ENCODE results near the gene HNRNPA3.
"Not testable (repeated sequence)": the region's sequence is repeated elsewhere in the genome, so short reads cannot be mapped to it uniquely, and the experiment has no call there.

The HNRNPA3 gene

DNA sequence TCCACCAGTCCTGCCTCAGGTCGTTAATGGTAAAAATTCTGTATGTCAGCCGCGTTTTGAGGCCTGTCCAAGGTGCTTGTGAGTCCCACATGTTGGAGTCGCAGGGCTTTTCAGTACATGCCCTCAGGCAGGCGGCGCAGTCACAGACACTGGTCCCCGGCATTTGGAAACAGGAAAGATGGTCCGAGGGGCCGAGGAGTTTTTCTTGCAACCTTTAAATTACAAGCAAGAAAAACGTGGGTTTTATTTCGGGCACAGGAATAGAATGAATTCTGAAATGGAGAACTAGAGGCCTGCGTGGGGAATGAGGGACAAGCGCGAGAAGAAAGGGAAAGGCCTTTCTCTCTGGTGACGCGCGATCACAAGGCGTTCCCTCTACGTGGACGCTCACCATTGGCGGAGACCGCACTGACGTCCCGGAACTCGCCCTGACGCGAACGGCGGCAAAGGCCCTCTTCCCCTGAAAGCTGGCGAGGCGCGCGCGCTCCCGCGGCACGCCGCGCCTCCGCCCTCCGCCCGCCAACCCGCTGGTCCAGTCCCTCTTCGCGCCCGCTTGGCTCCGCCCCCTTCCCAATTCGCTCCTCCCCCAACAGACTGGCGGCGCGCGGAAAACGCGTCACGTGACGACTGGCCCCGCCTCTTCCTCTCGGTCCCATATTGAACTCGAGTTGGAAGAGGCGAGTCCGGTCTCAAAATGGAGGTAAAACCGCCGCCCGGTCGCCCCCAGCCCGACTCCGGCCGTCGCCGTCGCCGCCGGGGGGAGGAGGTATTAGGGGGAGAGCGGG, at the start of gene HNRNPA3:
Gene HNRNPA3, plus strand, starts transcription at position 689 of the 785 bp plus-strand sequence. Its CDS starts 6 bp downstream, at position 695.
- FAIRE-seq = peak; percentile 21

DNA sequence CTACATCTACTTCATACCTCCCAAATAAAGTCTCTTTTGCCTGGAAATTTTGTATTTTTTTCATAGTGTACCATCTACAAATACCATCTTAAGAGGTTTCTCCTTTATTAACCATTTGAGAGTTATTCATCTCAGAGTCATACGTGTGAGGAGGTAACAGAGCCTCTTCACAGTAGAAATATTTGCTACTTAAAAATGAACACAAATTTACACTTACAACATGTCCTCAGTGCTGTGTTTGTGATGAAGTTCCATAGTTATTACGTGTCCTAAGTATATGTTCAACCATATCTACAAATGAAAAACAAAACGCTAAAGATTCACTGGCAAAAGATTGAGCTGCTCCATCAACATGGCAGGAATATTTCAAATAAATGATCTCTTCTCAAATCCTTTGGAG, 48.5 kb upstream of the HNRNPA3 start:
- FAIRE-seq = peak; percentile 13

DNA sequence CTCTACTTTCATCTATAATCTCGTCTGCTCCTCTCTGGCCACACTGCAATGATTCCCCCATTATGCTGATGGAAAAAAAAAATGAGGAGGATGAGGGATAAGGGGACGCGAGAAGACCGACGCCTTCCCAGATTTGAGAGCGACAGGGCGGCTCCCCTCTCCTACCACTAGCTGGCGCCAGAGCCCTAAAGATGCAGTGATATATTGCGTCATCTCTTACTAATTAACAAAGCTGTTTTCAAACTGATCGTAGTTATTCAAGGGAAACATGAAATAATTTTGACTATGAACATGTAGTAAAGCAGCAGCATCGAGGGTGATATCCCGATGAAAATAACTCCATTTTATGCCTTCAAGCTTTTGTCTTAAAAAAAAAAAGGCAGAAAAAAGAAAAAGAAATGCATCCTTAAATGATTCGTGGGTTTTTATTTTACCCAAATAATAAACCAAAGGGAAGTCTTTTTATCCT, 48.0 kb upstream of the HNRNPA3 start:
- peak; percentile 98 for FAIRE-seq

DNA sequence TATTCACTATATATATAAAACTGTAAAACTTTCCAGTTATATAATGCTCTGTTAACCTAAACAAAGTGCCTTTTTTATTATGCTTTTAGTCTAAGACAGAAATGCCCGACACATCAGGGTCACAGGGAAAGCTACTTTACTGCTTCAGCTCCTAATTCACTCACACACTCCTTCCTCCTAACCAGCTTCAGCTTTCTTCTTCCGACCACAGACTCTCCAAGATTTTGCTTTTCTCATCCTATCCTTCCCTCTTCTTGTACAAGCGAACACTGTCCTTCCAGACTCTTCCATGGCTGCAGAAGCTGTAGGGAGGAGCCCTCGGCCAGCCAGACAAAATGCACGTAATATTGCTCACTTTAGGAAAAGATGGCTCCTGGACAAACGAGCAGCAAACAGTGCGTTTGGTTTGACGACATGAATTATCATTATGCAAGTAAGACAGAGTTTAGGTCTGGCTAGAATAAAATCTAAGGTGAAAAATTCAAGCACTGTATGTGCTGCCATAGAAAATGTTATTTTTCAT, 47.5 kb upstream of the HNRNPA3 start:
- FAIRE-seq = peak; percentile 86

DNA sequence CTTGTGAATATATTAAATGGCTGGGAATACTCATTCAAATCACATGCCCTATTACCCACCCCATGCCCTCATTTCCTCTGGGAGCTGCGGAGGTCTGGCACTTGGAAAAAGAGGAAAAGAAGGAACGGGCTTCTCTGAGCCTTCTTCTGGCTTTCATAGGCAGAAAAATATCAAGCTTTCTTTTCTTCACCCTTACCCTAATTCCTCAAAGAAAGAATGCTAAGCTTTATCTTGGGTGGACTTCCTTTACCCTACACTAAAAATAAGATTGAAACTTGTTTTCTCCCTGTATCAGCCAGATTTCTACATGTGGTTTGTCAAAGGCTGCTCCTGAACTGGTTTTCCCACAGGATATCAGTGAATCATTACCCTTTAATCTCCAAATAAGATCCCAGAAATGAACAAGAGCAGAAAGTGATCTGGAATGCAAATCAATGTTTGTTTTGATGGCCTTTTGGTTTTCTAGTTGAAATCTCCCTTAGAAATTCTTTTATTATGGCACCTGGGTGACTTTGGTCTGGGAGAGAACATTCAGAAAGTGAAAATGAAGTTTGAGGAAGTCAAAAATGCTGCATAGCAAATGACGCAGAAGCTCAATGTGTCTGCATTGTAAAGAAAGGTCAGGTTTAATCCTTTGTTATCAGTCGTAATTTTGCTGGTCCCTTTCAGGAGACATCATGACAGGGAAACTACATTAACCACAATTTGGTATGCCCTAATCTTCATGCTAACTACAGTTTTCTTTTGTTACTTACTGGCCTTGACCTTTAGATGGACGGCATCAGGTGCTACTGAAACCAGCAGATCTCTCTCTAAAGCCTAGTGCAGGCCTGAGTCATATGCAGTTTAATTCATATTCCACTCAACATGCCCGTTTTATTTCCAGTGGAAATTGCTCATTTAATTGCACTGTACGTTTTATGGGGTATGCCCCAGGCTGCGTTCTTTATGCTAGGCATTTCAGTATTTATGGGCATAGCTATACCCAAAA, 46.6 kb upstream of the HNRNPA3 start:
- FAIRE-seq = peak; percentile 17

GRCh38 chr2:177169810-177170514, 42.6 kb upstream of the HNRNPA3 start:
- FAIRE-seq = no peak

DNA sequence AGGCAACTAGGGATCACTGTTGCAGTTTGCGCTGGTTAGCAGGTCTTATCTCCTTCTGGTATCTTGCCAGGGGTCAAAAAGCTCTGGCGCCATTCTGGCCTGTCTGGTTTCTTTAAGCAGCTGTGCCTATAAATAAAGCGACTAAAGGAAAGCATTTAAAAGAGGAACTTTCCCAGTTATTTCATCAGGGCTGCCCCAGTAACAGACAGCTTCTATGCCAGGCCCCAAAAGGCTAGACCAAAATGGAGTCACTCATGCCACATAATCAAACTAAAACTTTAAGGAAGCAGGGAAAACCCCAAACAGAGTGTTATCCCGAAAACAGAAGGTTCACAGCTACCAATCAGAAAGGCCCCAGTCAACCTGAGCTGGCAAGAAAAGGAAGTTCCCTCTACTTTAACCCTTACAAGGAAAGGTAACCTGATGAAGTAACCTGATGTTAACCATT, 41.2 kb upstream of the HNRNPA3 start:
- FAIRE-seq = no peak

- no peak for FAIRE-seq
These were observed 40.3 kb upstream of the HNRNPA3 start for GRCh38 chr2:177172034-177172880.

GRCh38 chr2:177174486-177174885, 38.1 kb upstream of the HNRNPA3 start:
- no peak for FAIRE-seq

DNA sequence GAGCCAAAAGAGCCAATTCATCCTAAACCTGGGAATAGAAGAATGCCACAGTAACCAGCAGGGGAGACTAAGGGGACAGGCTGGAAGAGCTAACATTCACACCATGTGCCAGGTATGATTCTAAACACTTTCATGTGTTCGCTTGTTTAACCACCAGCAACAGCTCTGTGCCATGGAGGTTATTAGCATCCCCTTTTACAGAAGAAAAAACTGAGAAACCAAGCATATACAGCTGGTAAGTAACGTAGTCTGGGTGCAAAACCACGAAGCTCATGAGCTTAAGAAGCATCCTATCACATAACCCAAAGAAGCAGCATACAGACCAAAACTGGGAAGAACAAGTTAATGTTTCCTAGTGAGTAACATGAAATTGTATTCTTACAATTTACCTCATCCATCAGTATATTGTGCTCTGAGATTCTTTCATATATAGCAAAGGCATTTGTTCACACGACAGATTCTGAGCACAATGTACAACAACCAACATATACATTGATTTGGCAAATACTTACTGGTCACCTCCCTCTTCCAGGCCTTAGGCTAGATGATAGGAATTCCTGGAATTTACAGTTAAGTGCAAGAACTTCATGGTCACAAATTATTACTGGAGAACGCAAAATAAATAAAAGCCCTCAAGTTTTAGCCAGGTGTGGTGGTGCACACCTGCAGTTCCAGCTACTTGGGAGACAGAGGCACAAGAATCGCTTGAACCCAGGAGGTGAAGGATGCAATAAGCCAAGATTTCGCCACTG, 36.5 kb upstream of the HNRNPA3 start:
- no peak for FAIRE-seq

DNA sequence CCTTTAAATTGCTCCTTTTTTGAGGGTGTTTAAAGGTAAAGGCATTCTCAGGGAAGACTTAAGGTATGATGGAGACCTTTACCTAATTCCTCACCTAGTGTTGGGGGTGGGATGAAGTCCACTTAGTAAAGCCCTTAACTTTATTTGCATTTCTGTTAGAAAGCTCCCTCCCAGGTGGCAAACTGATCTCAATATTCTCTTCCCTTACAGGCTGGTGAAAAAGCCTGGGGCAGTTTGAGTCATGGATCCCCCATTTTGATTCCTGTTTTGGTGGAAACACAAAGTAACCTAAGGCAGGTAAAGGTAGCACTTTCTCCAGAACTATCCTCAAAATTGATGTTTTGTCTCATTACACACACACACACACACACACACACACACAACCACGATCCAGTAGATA, 33.8 kb upstream of the HNRNPA3 start:
- no peak for FAIRE-seq

DNA sequence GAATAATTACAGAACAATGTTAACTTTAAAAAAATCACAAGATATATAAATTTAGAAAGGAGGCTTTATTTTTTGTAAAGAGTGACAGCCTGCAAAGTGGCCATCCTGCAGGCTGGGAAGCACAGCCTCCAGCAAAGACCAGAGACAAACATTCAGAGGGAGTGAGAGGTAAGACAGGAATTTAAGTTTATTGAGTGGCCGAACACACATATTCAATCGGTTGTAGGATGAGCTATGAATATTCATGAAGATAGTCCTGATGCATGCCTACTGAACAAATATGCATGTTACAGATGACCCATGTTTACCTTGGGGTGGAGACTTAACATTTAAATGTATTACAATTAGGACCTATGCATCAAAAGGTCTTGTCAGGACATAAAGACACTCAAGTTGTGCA, 33.4 kb upstream of the HNRNPA3 start:
- FAIRE-seq = no peak

- not testable (repeated sequence) for FAIRE-seq
These were observed 32.9 kb upstream of the HNRNPA3 start for GRCh38 chr2:177179671-177180070.

GRCh38 chr2:177180269-177181000, 32.2 kb upstream of the HNRNPA3 start:
- FAIRE-seq = no peak

- no peak for FAIRE-seq
These were observed 28.7 kb upstream of the HNRNPA3 start for GRCh38 chr2:177183860-177184259.

DNA sequence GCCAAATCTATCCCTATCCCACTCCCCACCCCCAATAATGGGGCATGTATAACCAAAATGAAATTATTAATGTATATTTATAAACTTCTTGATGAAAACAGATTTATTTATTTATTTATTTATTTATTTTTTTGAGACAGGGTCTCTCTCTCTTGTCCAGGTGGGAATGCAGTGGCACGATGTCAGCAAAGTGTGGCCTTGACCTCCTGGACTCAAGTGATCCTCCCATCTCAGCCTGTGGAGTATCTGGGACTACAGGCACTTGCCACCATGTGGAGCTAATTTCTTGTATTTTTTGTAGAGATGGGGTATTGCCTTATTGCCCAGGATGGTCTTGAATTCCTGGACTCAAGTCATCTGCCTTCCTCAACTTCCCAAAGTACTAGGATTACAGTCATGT, 28.0 kb upstream of the HNRNPA3 start:
- FAIRE-seq = no peak

DNA sequence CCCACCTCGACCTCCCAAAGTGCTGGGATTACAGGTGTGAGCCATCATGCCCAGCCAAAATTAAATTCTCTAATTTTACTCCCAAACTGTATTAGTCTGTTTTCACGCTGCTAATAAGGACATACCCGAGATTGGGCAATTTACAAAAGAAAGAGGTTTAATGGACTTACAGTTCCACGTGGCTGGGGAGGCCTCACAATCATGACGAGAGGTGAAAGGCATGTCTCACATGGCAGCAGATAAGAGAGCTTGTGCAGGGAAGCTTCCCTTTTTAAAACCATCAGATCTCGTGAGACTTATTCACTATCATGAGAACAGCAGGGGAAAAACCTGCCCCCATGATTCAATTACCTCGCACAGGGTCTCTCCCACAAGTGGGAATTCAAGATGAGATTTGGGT, 26.6 kb upstream of the HNRNPA3 start:
- FAIRE-seq = not testable (repeated sequence)

DNA sequence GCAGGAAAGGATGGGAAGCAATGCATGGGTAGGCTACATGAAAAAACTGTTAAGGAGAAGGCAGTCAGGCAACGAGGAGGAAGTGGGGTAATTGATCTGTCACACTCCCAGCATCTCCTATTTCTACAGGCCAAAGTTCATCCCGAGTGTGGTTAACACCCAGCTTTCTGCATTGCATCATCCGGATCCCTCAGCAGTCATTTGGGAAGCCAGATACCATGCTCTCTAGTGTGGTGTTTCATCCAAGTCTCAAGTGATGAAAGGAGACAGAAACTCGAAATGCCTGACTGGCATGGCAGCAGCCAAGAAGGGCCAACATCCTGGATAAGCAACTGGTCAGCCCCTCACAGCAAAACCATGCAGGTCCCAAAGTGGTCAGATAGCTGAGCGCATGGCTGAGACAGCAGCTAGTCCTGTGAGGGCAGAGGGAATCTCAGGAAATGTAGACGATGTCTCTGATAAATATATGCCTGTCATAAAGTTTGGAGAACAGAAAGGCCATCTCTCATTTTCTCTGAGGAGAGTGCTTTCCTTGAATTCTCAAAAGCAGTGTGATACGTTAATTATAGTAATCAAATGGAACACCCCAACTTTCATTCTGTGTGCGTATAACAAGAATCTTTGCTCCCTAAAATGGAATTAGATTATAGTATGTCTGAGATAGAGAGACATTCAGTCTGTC, 24.8 kb upstream of the HNRNPA3 start:
- FAIRE-seq = no peak

Measured in islet of Langerhans (tissue), 1 donor.